Smooth muscle cell of the coronary artery (primary cell): ENCODE data around the gene RAB42. TPM values are rescaled to one million over a fixed set of nuclear protein-coding genes. Genes with fewer than 3 reads are reported as not detected.

Experiments
- total RNA-seq: library from RNA; depleted of rRNA; stranded (reverse); fragments of >200 nt; gene quantifications from 2 replicates; pipeline ENCODE4 v1.2.3, GENCODE V29; 2014; ENCODE audit warnings: low replicate concordance

RAB42 gene, protein sequence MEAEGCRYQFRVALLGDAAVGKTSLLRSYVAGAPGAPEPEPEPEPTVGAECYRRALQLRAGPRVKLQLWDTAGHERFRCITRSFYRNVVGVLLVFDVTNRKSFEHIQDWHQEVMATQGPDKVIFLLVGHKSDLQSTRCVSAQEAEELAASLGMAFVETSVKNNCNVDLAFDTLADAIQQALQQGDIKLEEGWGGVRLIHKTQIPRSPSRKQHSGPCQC
- 1.5 and 3.2 TPM in 2 replicates for total RNA-seq

DNA sequence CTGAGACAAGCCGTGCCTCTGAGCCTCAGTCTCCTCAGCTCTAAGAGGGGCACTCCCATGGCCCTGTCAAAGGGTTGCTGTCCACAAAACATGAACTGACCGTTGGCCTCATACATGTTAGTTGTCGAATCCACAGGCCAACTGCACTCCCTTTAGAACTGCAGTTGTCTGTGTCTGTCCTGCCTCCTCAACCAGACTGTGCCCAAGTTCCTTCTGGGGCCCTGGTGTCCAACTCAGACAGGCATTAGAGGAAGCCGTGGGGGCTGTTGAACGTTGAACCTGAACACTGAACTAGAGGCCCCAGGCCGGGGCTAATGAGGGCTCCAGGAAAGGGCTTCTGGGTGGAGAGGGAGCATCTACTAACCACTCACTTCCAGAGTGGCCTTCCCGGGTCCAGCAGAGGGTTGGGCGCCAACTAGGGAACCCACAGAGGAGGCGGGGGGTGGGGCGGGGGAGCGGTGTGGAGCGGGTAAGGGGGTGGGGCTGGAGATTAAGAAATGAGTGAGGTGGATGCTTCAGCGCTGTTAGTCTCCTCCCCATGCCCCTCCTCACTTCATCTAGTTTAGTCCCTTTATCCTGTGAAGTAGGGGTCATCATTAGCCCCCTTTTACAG lies at the start of gene RAB42:
Gene RAB42 (plus strand): TSS at position 558 of the 613 bp plus-strand sequence. CDS start 247 bp downstream, outside the sequence.

DNA sequence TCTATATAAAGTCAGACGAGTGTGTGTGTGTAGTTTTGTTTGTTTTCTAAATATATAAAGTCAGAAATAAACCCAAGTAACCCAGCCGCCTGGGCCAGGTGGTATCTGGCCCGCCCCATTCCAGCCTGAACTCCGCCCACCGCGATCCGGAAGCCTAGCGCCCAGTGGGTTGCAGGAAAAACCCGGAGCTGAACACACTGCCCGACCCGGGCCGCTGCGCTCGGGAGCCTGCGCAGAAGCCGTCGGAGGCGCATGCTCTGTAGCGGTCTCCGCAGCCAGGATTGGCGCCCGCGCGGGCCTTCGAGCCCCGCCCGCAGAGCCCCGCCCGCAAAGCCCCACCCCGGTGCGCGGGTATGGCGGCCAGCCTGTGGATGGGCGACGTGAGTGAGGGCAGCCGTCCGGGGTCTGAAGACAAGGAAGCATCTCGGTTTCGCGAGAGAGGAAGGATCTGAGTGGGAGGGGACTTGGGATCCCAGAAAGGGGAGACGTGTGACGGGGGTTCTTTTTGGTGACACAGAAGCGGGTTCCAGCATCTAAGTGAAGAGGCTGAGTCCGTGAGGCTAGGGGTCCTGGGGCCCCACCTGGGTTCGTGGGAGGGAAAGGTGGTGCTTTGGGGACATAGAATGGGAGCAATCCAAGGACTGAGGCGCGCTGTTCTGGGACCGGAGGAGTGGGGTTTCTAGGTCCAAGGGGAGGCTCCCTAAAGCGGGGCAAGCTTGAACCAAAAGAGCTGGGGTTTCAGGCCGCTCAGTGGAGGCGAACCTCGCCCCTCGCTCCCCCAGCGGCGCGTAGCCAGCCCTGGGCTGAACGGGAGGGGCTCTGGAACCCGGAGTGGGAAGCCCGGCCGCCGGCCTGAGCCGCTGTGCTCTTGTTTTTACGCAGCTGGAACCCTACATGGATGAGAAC lies 39.1 kb upstream of the RAB42 start, which contains the start of gene TRNAU1AP:
Gene TRNAU1AP (plus strand): TSS at position 328 of the 906 bp plus-strand sequence. CDS start 26 bp downstream, at position 354.

GRCh38 chr1:28642847-28643635 lies 51.0 kb downstream of the RAB42 start, which contains the start of gene TAF12:
TSS of gene TAF12 (minus strand) at chr1:28643067. CDS start at chr1:28622081, 20,986 bp downstream.

Other genes with a start within 250 kb of the RAB42 start
- 1.9 and 4.3 TPM in 2 replicates for gene PHACTR4, start 222.5 kb upstream of the RAB42 start, total RNA-seq
- 35.1 and 52.5 TPM in 2 replicates for gene RCC1, start 86.2 kb upstream of the RAB42 start, total RNA-seq
- gene TRNAU1AP, start 39.2 kb upstream of the RAB42 start, total RNA-seq = 17.7 and 21.5 TPM in 2 replicates
- gene TAF12, start 50.8 kb downstream of the RAB42 start, total RNA-seq = 54.5 and 65.8 TPM in 2 replicates
- not detected in 2 replicates for gene RNU11, start 56.3 kb downstream of the RAB42 start, total RNA-seq
- gene GMEB1, start 76.5 kb downstream of the RAB42 start, total RNA-seq = 5.6 and 7.5 TPM in 2 replicates
- 37.4 and 46.9 TPM in 2 replicates for gene YTHDF2, start 144.7 kb downstream of the RAB42 start, total RNA-seq
- gene OPRD1, start 219.9 kb downstream of the RAB42 start, total RNA-seq = under 0.01 TPM in 1 of 2 replicates, not detected in the other